CD4-positive, CD25-positive, alpha-beta regulatory T cell (primary cell): ENCODE results near the gene PPP2R5A. TPM values are rescaled to one million over a fixed set of nuclear protein-coding genes. Genes with fewer than 3 reads are reported as not detected.
"Not testable (repeated sequence)": the region's sequence is repeated elsewhere in the genome, so short reads cannot be mapped to it uniquely, and the experiment has no call there.

Source experiments
- ATAC-seq, 2 donors: fragments of 150-1000 bp; cut with Tn5 transposase; one replicate each; pipeline ENCODE4 v1.10.0; 2021; ENCODE audit warnings: low read depth in 2 of 2, moderate number of reproducible peaks in 2 of 2, moderate library complexity in 1 of 2
- DNase-seq, 3 donors: peaks; one replicate each; pipeline versions ENCODE4 v3.0.0 to v3.0.0-alpha.2; 2012 to 2022; ENCODE audit warnings: mixed read lengths in 1 of 3
- H3K27ac ChIP-seq: one replicate; pipeline ENCODE4 v1.7.0; 2013; ENCODE audit warnings: mild to moderate bottlenecking, low read length; ENCODE audit not compliant: insufficient read depth, poor library complexity, severe bottlenecking
- H3K27me3 ChIP-seq: one replicate; pipeline ENCODE4 v1.7.0; 2013; ENCODE audit warnings: low read length; ENCODE audit not compliant: control insufficient read depth, insufficient read depth
- H3K36me3 ChIP-seq: one replicate; pipeline ENCODE4 v1.7.0; 2013; ENCODE audit warnings: mild to moderate bottlenecking, low read length, moderate library complexity; ENCODE audit not compliant: control insufficient read depth, insufficient read depth
- H3K4me1 ChIP-seq: 2 replicates; pipeline ENCODE4 v1.7.0; 2013; ENCODE audit warnings: mild to moderate bottlenecking, low read length; ENCODE audit not compliant: insufficient read depth, control insufficient read depth, poor library complexity, severe bottlenecking
- H3K4me3 ChIP-seq: one replicate; pipeline ENCODE4 v1.7.0; 2013; ENCODE audit warnings: low read depth, mild to moderate bottlenecking, low read length, moderate library complexity
- H3K9me3 ChIP-seq, 2 experiments: 1 replicate in 1 of 2; 2 replicates in 1 of 2; pipeline ENCODE4 v1.7.0; 2013; ENCODE audit warnings: low read length in 2 of 2, mild to moderate bottlenecking in 1 of 2, moderate library complexity in 1 of 2; ENCODE audit not compliant: control insufficient read depth in 2 of 2
- H3K27ac Mint-ChIP-seq, 3 donors: one replicate each; pipeline ENCODE4 v1.8.0; 2020 to 2022; ENCODE audit warnings: mild to moderate bottlenecking in 3 of 3, mixed read lengths in 3 of 3, moderate library complexity in 2 of 3
- H3K27me3 Mint-ChIP-seq: one replicate; pipeline ENCODE4 v1.8.0; 2022; ENCODE audit warnings: mild to moderate bottlenecking, mixed read lengths
- H3K36me3 Mint-ChIP-seq: one replicate; pipeline ENCODE4 v1.8.0; 2020; ENCODE audit warnings: mixed read lengths
- H3K4me1 Mint-ChIP-seq, 4 donors: one replicate each; pipeline ENCODE4 v1.8.0; 2020 to 2022; ENCODE audit warnings: mixed read lengths in 4 of 4, mild to moderate bottlenecking in 1 of 4
- H3K4me3 Mint-ChIP-seq, 4 donors: one replicate each; pipeline ENCODE4 v1.8.0; 2020 to 2022; ENCODE audit warnings: mild to moderate bottlenecking in 4 of 4, mixed read lengths in 4 of 4, moderate library complexity in 3 of 4
- H3K9me3 Mint-ChIP-seq, 7 donors: one replicate each; pipeline ENCODE4 v1.8.0; 2020 to 2022; ENCODE audit warnings: mixed read lengths in 7 of 7, mild to moderate bottlenecking in 3 of 7, moderate library complexity in 2 of 7
- polyA plus RNA-seq, 4 donors: library from polyadenylated mRNA; unstranded; fragments of 300-500 nt; fragmentation: Illumina TruSeq; gene quantifications; one replicate each; pipeline ENCODE4 v1.2.3, GENCODE V29; 2021
- total RNA-seq: library from RNA; stranded (reverse); gene quantifications from one replicate; pipeline ENCODE4 v1.2.3, GENCODE V29; 2022

PPP2R5A gene
- total and polyA plus RNA-seq, 5 donors from 2014 or later = 41.6 to 64.6 (median 48.5) TPM

GRCh38 chr1:212315184-212315583, 30.0 kb downstream of the PPP2R5A start:
- peaks cover 15% of the 10 kb centered on the region for H3K36me3 Mint-ChIP-seq
- H3K4me1 Mint-ChIP-seq = peaks cover 40 to 67% (median 47%) of the 10 kb centered on the region in 4 donors
- H3K27me3 Mint-ChIP-seq = no peaks in the 10 kb centered on the region
- no peaks in the 10 kb centered on the region for H3K27me3 ChIP-seq
- H3K27ac ChIP-seq = no peak overlapping the region
- H3K9me3 Mint-ChIP-seq = peaks cover 0 to 4% (median 0%) of the 10 kb centered on the region in 7 donors
- DNase-seq = no peak
- no peaks in the 10 kb centered on the region for H3K9me3 ChIP-seq
- no peak overlapping the region for H3K4me3 Mint-ChIP-seq
- peaks cover 8% of the 10 kb centered on the region for H3K4me1 ChIP-seq
- peak overlapping the region in 1 of 3 donors; percentile 42 for H3K27ac Mint-ChIP-seq
- H3K36me3 ChIP-seq = peaks cover 15% of the 10 kb centered on the region
- H3K4me3 ChIP-seq = no peak overlapping the region
- no peak for ATAC-seq

- H3K36me3 ChIP-seq = peaks cover 9% of the 10 kb centered on the region
- Mint-ChIP-seq H3K4me3 (peak overlapping the region in 2 of 4 donors; percentile 5 to 8), H3K4me1 (peaks cover 34 to 60% (median 40%) of the 10 kb centered on the region in 4 donors), H3K36me3 (peaks cover 10% of the 10 kb centered on the region), H3K27ac (peak overlapping the region in 1 of 3 donors; percentile 77), H3K27me3 (no peaks in the 10 kb centered on the region), H3K9me3 (peaks cover 0 to 4% (median 0%) of the 10 kb centered on the region in 7 donors)
- H3K4me3 ChIP-seq = no peak overlapping the region
- H3K4me1 ChIP-seq = peaks cover 8% of the 10 kb centered on the region
- DNase-seq (peak in 1 of 3 donors; percentile 29), ATAC-seq (peak in 1 of 2 donors; percentile 31)
- no peaks in the 10 kb centered on the region for H3K27me3 ChIP-seq
- H3K27ac ChIP-seq = no peak overlapping the region
- no peaks in the 10 kb centered on the region for H3K9me3 ChIP-seq
Measured at GRCh38 chr1:212315907-212316306, 30.7 kb downstream of the PPP2R5A start.

GRCh38 chr1:212317916-212318315, 32.7 kb downstream of the PPP2R5A start:
- Histone ChIP-seq H3K9me3 (no peaks in the 10 kb centered on the region), H3K4me3 (no peak overlapping the region), H3K4me1 (peaks cover 16% of the 10 kb centered on the region), H3K27ac (no peak overlapping the region), H3K36me3 (peaks cover 6% of the 10 kb centered on the region), H3K27me3 (no peaks in the 10 kb centered on the region)
- no peak for DNase-seq
- H3K27ac Mint-ChIP-seq = peak overlapping the region in 1 of 3 donors; percentile 56
- H3K4me3 Mint-ChIP-seq = no peak overlapping the region
- H3K27me3 Mint-ChIP-seq = no peaks in the 10 kb centered on the region
- H3K36me3 Mint-ChIP-seq = peaks cover 5% of the 10 kb centered on the region
- H3K9me3 Mint-ChIP-seq = peaks cover 0 to 1% (median 0%) of the 10 kb centered on the region in 7 donors
- no peak for ATAC-seq
- peaks cover 33 to 55% (median 38%) of the 10 kb centered on the region in 4 donors for H3K4me1 Mint-ChIP-seq

- DNase-seq = not testable (repeated sequence)
- H3K4me1 Mint-ChIP-seq = peaks cover 41 to 57% (median 44%) of the 10 kb centered on the region in 4 donors
Measured at GRCh38 chr1:212321031-212321430, 35.8 kb downstream of the PPP2R5A start.

GRCh38 chr1:212323066-212323465, 37.9 kb downstream of the PPP2R5A start:
- no peaks in the 10 kb centered on the region for H3K36me3 ChIP-seq
- no peaks in the 10 kb centered on the region for H3K9me3 ChIP-seq
- peak overlapping the region in 3 of 4 donors; percentile 24 to 66 (median 55) for H3K4me3 Mint-ChIP-seq
- H3K27me3 Mint-ChIP-seq = no peaks in the 10 kb centered on the region
- H3K27me3 ChIP-seq = no peaks in the 10 kb centered on the region
- no peak for ATAC-seq
- H3K4me3 ChIP-seq = peak overlapping the region; percentile 10
- H3K9me3 Mint-ChIP-seq = peaks cover 0 to 2% (median 0%) of the 10 kb centered on the region in 7 donors
- no peak overlapping the region for H3K27ac ChIP-seq
- peaks cover 3% of the 10 kb centered on the region for H3K36me3 Mint-ChIP-seq
- DNase-seq = peak in 1 of 3 donors; percentile 5
- peaks cover 27 to 46% (median 37%) of the 10 kb centered on the region in 4 donors for H3K4me1 Mint-ChIP-seq
- peaks cover 18% of the 10 kb centered on the region for H3K4me1 ChIP-seq
- H3K27ac Mint-ChIP-seq = peak overlapping the region; percentile 52 to 80 (median 60)

More at GRCh38 chr1:212321031-212321430, 35.8 kb downstream of the PPP2R5A start:
- not testable (repeated sequence) for H3K27me3 Mint-ChIP-seq, H3K27ac Mint-ChIP-seq, H3K4me3 ChIP-seq, H3K27ac ChIP-seq, H3K36me3 ChIP-seq, H3K9me3 Mint-ChIP-seq, H3K4me3 Mint-ChIP-seq, ATAC-seq, H3K36me3 Mint-ChIP-seq, H3K9me3 ChIP-seq, H3K27me3 ChIP-seq
- peaks cover 18% of the 10 kb centered on the region for H3K4me1 ChIP-seq

- Mint-ChIP-seq H3K4me3 (no peak overlapping the region), H3K4me1 (peaks cover 17 to 44% (median 36%) of the 10 kb centered on the region in 4 donors), H3K36me3 (peaks cover 8% of the 10 kb centered on the region), H3K27me3 (no peaks in the 10 kb centered on the region), H3K9me3 (peaks cover 0 to 2% (median 0%) of the 10 kb centered on the region in 7 donors), H3K27ac (no peak overlapping the region)
- Histone ChIP-seq H3K9me3 (no peaks in the 10 kb centered on the region), H3K27ac (no peak overlapping the region), H3K4me3 (no peak overlapping the region), H3K36me3 (peaks cover 17% of the 10 kb centered on the region), H3K27me3 (no peaks in the 10 kb centered on the region), H3K4me1 (peaks cover 18% of the 10 kb centered on the region)
- DNase-seq = no peak
- no peak for ATAC-seq
Measured at GRCh38 chr1:212326541-212326940, 41.3 kb downstream of the PPP2R5A start.

GRCh38 chr1:212328248-212328647, 43.0 kb downstream of the PPP2R5A start:
- Mint-ChIP-seq H3K4me3 (no peak overlapping the region), H3K9me3 (peaks cover 0 to 2% (median 0%) of the 10 kb centered on the region in 7 donors), H3K4me1 (peaks cover 20 to 38% (median 32%) of the 10 kb centered on the region in 4 donors), H3K27me3 (no peaks in the 10 kb centered on the region), H3K27ac (no peak overlapping the region), H3K36me3 (peaks cover 12% of the 10 kb centered on the region)
- H3K27me3 ChIP-seq = no peaks in the 10 kb centered on the region
- H3K4me3 ChIP-seq = no peak overlapping the region
- peaks cover 28% of the 10 kb centered on the region for H3K36me3 ChIP-seq
- ATAC-seq = no peak
- no peak for DNase-seq
- H3K4me1 ChIP-seq = peaks cover 7% of the 10 kb centered on the region
- no peak overlapping the region for H3K27ac ChIP-seq
- no peaks in the 10 kb centered on the region for H3K9me3 ChIP-seq

- peaks cover 37% of the 10 kb centered on the region for H3K36me3 ChIP-seq
- no peak for ATAC-seq
Measured at GRCh38 chr1:212329105-212329504, 43.9 kb downstream of the PPP2R5A start.

More at GRCh38 chr1:212329105-212329504, 43.9 kb downstream of the PPP2R5A start:
- no peaks in the 10 kb centered on the region for H3K27me3 ChIP-seq
- H3K27ac ChIP-seq = no peak overlapping the region
- Mint-ChIP-seq H3K36me3 (peaks cover 20% of the 10 kb centered on the region), H3K27me3 (no peaks in the 10 kb centered on the region), H3K4me1 (peaks cover 24 to 33% (median 27%) of the 10 kb centered on the region in 4 donors), H3K27ac (no peak overlapping the region), H3K4me3 (no peak overlapping the region), H3K9me3 (no peaks in the 10 kb centered on the region)
- peaks cover 3% of the 10 kb centered on the region for H3K4me1 ChIP-seq
- no peak for DNase-seq
- no peaks in the 10 kb centered on the region for H3K9me3 ChIP-seq
- no peak overlapping the region for H3K4me3 ChIP-seq
